GM12875 (cell line): ENCODE data around the gene XCL2.
"Not testable (repeated sequence)": the region's sequence is repeated elsewhere in the genome, so short reads cannot be mapped to it uniquely, and the experiment has no call there.

Experiments used
- H3K4me3 ChIP-seq: one replicate; pipeline ENCODE4 v1.5.1; 2011; ENCODE audit warnings: low read depth, low read length, control low read depth
- TF ChIP-seq, protein P1 (sequence below): IDR thresholded peaks from 2 replicates; pipeline ENCODE4 v1.5.1; 2011; ENCODE audit warnings: low read depth, mild to moderate bottlenecking, control low read depth, inconsistent platforms, low read length, moderate library complexity, borderline replicate concordance; ENCODE audit not compliant: insufficient read depth

Gene XCL2

DNA sequence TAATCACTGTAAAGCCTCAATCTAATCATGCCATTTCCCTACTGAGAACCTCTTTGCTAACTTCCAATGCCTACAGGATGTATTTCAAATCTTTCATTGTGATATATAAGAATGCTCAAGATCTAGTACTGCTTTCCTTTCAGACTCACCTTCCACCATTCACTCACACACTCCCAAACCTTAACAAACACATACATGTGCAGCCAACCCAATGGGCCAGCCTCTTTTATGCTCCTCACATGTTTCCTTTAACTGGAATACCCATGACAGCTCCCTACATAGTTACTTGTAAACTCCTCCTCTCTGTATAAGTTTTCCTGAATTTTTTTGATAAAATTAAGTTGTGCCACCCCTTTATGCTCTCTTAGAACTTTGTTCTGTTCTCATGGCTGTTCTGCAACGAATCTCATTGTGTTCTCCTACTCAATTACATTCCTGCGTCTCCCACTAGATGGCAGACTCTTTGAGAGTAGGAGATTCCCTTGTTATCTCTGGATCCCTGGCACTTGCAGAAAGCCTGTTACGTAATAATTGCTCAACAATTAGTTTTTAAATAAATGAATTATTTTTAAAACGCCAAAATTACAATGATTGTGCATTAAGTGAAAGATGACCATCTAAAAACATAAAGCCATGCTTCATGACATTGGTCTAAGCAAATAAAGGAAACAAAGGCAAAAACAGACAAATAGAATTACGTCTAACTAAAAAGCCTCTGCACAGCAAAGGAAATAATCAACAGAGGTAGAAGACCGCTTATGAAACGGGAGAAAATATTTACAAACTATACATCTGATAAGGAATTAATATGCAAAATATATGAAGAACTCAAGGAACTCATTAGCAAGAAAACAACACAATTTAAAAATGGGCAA is 2.1 kb upstream of the XCL2 start:
- TF ChIP-seq, protein P1, sequence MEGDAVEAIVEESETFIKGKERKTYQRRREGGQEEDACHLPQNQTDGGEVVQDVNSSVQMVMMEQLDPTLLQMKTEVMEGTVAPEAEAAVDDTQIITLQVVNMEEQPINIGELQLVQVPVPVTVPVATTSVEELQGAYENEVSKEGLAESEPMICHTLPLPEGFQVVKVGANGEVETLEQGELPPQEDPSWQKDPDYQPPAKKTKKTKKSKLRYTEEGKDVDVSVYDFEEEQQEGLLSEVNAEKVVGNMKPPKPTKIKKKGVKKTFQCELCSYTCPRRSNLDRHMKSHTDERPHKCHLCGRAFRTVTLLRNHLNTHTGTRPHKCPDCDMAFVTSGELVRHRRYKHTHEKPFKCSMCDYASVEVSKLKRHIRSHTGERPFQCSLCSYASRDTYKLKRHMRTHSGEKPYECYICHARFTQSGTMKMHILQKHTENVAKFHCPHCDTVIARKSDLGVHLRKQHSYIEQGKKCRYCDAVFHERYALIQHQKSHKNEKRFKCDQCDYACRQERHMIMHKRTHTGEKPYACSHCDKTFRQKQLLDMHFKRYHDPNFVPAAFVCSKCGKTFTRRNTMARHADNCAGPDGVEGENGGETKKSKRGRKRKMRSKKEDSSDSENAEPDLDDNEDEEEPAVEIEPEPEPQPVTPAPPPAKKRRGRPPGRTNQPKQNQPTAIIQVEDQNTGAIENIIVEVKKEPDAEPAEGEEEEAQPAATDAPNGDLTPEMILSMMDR: peak; percentile 30; the same call in 1 of the 2 replicates
- not testable (repeated sequence) for H3K4me3 ChIP-seq

DNA sequence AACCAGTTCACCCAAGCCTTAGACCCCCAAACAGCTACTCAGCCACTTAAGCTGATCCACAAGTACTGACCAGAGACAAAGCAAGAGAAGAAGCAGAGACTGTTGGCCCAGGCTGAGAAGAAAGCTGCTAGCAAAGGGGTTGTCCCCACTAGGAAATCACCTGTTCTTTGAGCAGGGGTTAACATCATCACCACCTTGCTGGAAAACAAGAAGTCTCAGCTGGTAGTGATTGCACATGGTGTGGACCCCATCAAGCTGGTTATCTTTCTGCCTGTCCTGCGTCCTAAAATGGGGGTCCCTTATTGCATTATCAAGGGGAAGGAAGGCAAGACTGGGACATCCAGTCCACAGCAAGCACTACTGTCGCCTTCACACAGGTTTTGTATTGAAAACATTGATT is 819 bp downstream of the XCL2 start:
- not testable (repeated sequence) for H3K4me3 ChIP-seq

DNA sequence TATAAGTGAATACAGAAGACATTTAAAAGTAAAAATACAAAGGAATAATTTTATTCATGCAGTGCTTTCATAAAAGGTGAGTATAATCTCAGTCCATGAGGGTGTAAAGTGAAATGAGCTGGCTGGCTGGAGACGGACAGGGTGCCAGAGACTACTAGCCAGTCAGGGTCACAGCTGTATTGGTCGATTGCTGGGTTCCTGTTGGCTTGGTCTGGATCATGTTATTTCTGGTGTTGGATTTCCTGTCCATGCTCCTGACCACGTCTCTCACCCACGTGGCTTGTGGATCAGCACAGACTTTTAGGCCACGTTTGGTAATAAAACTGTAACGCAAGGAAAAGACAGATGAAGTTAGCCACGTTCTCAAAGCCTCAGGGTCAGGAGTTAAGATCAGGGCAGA is 3.0 kb downstream of the XCL2 start:
- H3K4me3 ChIP-seq: not testable (repeated sequence)

DNA sequence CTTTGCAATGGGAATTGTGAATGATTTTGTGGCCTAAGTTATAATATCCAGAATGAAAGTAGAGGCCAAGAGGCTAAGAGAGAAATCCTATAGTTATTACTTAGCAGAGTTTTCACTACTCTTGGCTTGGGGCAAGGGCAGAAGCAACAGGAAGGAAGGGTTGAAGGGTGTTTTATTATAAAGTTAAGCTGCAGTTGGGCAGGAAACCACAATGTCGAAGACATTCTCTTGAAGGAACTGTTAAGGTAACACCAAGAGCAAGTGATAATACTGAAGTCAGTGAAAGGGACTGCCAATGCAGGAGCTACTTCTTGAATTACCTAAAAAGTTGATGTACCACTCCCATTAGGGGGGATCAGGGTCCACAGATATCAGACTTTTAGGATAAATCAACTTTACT is 8.3 kb downstream of the XCL2 start:
- TF ChIP-seq, protein P1: no peak
- H3K4me3 ChIP-seq: no peak overlapping the region

DNA sequence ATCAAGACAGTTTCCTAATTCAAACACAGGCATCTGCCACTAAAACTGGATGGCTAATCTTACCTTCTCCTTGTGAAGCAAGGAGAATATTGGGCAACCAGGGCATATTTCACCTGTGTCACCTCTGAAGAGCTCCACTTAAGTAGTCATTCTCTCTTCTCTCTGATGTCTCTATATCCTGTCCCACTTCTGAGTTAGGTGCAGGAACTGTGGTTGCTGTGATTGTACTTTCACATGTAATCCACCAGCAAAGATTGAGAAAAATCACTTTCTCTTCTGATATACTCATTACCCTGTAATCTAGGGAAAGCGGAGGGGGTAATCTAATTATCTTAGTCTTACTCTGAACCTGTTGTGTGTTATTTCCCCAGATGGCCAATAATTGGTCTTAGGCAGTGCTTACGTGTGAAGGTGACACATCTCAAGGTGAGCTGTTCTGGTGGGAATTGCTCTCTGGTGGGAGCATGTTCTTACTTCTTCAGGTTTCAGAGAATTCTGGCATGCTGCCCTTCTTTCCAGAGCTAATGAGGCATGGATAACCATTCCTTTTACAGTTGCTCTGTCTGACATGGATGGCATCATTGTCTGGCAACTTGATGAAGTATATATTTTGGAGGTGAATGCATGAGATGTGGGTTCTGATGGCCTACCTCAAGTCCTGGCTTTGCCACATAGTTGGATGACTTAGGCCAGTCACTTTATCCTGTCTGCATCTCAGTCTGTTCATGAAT is 12.0 kb downstream of the XCL2 start:
- TF ChIP-seq, protein P1: no peak

DNA sequence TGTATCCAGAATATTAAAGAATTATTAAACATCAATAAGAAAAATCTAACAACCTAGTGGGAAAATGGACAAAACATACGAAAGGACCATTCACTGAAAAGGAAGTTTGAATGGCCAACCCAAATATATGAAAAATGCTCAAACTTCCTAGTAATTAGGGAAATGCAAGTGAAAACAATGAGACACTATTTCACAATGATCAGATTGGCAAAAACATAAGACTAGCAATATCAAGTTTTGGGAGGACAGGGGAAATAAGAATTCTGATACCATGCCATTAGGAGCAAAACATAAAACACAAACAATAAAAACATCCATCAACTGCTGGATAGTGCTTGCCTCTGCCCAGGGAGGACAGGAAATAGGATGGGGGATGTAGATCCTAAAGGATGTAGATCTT is 14.3 kb downstream of the XCL2 start:
- no peak overlapping the region for H3K4me3 ChIP-seq
- TF ChIP-seq, protein P1: no peak

More for the DNA sequence above, 12.0 kb downstream of the XCL2 start:
- no peak overlapping the region for H3K4me3 ChIP-seq

DNA sequence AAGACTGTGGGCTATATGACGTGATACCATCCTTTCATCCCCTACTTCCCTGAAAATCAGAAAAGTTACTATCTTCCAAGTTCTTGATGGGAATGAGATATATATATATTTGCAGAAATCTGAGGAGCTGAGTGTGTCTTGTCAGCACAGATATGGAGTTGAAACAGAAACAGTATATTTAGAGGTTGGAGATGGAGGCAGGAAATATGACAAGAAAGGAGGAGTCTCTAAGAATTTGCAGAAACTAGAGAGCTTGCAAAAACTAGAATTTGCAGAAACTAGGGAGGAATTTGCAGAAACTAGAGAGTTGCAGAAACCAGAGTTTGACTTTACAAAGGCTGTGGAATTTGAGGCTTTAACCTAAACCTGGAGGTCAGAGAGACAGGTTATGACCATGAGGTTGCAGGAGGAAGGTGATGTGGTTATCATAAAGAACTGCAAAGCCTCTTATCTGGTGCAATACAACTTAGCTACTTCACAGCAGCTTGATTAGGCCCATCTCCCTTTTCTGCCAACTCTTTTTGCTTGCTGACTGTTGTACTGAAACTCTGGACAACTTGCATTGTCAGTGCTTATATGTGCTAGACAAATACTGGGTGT is 22.3 kb downstream of the XCL2 start:
- no peak overlapping the region for H3K4me3 ChIP-seq
- TF ChIP-seq, protein P1: no peak

DNA sequence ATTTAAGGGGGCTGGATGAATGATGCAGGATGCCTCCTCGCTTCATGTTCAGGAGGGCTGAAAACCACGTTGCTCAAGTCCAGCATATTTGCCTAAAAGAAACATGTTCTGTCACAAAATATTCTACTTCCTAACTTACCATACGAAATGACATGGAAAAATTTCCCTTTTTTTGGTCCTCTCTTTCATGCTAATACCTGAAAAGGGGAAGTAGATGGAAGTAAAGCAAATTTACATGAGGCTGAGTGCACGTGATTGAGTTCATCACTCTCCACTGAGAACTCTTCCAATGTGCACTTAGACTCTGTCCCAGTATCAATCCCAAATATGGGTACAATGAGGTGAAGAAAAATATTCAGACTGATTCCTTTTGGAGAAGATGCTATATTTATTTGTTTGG is 23.0 kb downstream of the XCL2 start:
- H3K4me3 ChIP-seq: no peak overlapping the region

More for the DNA sequence above, 23.0 kb downstream of the XCL2 start:
- TF ChIP-seq, protein P1: no peak
